ENCODE data around the gene SEC22C. TPM values are rescaled to one million over a fixed set of nuclear protein-coding genes. Genes with fewer than 3 reads are reported as not detected.

SEC22C gene
- total RNA-seq, 1 experiment from 2014 or later, result 38.1 TPM

GRCh38 chr3:42503957-42504333 lies 77.8 kb downstream of the SEC22C start:
- no peak for DNase-seq
- Histone ChIP-seq H4K20me1 (ENCODE audit: insufficient read depth) (no peaks in the 10 kb centered on the region), H3K79me2 (ENCODE audit: low read depth) (peaks cover 13% of the 10 kb centered on the region), H3K4me1 (replicated peaks; ENCODE audit: insufficient read depth) (peaks cover 35% of the 10 kb centered on the region), H3K27ac (no peak overlapping the region), H3K4me2 (peak overlapping the region; percentile 82), H3K9me3 (ENCODE audit: insufficient read depth, low read depth) (no peaks in the 10 kb centered on the region), H3K9me2 (ENCODE audit: insufficient read depth) (no peaks in the 10 kb centered on the region), H3K27me3 (ENCODE audit: insufficient read depth, low read depth) (no peaks in the 10 kb centered on the region), H3K36me3 (ENCODE audit: low read depth) (no peaks in the 10 kb centered on the region), H3F3A (ENCODE audit: insufficient read depth, low read depth) (peaks cover 15% of the 10 kb centered on the region), H3K4me3 (peak overlapping the region; percentile 64; the same call in 1 of the 2 replicates), H2AFZ (no peak overlapping the region)
- POLR2A ChIA-PET (ENCODE audit: unreplicated experiment), result no interaction called here
- CTCF ChIA-PET, result no interaction called here
- no TSS peak for BruUV-seq (replicated peaks)
- intact Hi-C loops (cut with micrococcal nuclease; ENCODE audit: unreplicated experiment), result no loop called here
- TF ChIP-seq EZH2 (IDR thresholded peaks at IDR 0.05; ENCODE audit: low read depth), result no peak
- TF ChIP-seq CTCF (conservative IDR thresholded peaks at IDR 0.05), result no peak

- 0 out of 2 replicates have a peak overlapping the region, but pooled peaks have one; percentile 58 for H2AFZ ChIP-seq
- TF ChIP-seq CTCF (conservative IDR thresholded peaks at IDR 0.05), result no peak
- TF ChIP-seq EZH2 (IDR thresholded peaks at IDR 0.05; ENCODE audit: low read depth), result no peak
- H4K20me1 ChIP-seq (ENCODE audit: insufficient read depth), result no peaks in the 10 kb centered on the region
- intact Hi-C loops (cut with micrococcal nuclease; ENCODE audit: unreplicated experiment), result no loop called here
- no peak for DNase-seq
- ChIA-PET POLR2A (ENCODE audit: unreplicated experiment) (no interaction called here), CTCF (no interaction called here)
- no peaks in the 10 kb centered on the region for H3K9me3 ChIP-seq (ENCODE audit: insufficient read depth, low read depth)
- no peaks in the 10 kb centered on the region for H3K9me2 ChIP-seq (ENCODE audit: insufficient read depth)
- H3K4me1 ChIP-seq (replicated peaks; ENCODE audit: insufficient read depth), result peaks cover 38% of the 10 kb centered on the region
- peaks cover 17% of the 10 kb centered on the region for H3F3A ChIP-seq (ENCODE audit: insufficient read depth, low read depth)
- H3K4me3 ChIP-seq, result peak overlapping the region; percentile 64
- peak overlapping the region; percentile 82 for H3K4me2 ChIP-seq
- TSS peak; percentile 38 for BruUV-seq (replicated peaks)
- H3K79me2 ChIP-seq (ENCODE audit: low read depth), result peaks cover 13% of the 10 kb centered on the region
- H3K36me3 ChIP-seq (ENCODE audit: low read depth), result no peaks in the 10 kb centered on the region
- H3K27me3 ChIP-seq (ENCODE audit: insufficient read depth, low read depth), result no peaks in the 10 kb centered on the region
- H3K27ac ChIP-seq, result no peak overlapping the region
These were observed 78.4 kb downstream of the SEC22C start for GRCh38 chr3:42503251-42503924.

- peaks cover 13% of the 10 kb centered on the region for H3K79me2 ChIP-seq (ENCODE audit: low read depth)
- H3K9me3 ChIP-seq (ENCODE audit: insufficient read depth, low read depth), result no peaks in the 10 kb centered on the region
- H3K27ac ChIP-seq, result no peak within 1 kb of the TSS
- intact Hi-C loops (cut with micrococcal nuclease; ENCODE audit: unreplicated experiment), result loop anchor here (1.0 kb wide), 3 partner anchors 12 to 38 kb away; no protein-coding TSS in a partner anchor
- H3F3A ChIP-seq (ENCODE audit: insufficient read depth, low read depth), result peaks cover 22% of the 10 kb centered on the region
- no peaks in the 10 kb centered on the region for H3K36me3 ChIP-seq (ENCODE audit: low read depth)
- peaks cover 38% of the 10 kb centered on the region for H3K4me1 ChIP-seq (replicated peaks; ENCODE audit: insufficient read depth)
- DNase-seq, result peak; percentile 77 to 96
- H3K27me3 ChIP-seq (ENCODE audit: insufficient read depth, low read depth), result no peaks in the 10 kb centered on the region
- no TSS peak for BruUV-seq (replicated peaks)
- no peak for TF ChIP-seq CTCF (conservative IDR thresholded peaks at IDR 0.05)
- no peak for TF ChIP-seq EZH2 (IDR thresholded peaks at IDR 0.05; ENCODE audit: low read depth)
- no peaks in the 10 kb centered on the region for H3K9me2 ChIP-seq (ENCODE audit: insufficient read depth)
- ChIA-PET CTCF (interaction anchor here (0.6 to 1.3 kb wide), 5 partner anchors 12 to 138 kb away, joined by 3 to 16 read pairs (median 6); no protein-coding TSS in a partner anchor), POLR2A (ENCODE audit: unreplicated experiment) (interaction anchor here (0.6 to 1.2 kb wide), 7 partner anchors 24 to 1495 kb away, joined by 3 to 30 read pairs (median 4); no protein-coding TSS in a partner anchor)
- peak within 1 kb of the TSS; percentile 64 for H3K4me3 ChIP-seq
- H4K20me1 ChIP-seq (ENCODE audit: insufficient read depth), result no peaks in the 10 kb centered on the region
- H2AFZ ChIP-seq, result 0 out of 2 replicates have a peak within 1 kb of the TSS, but pooled peaks have one; percentile 58
- peak within 1 kb of the TSS; percentile 82 for H3K4me2 ChIP-seq
These were observed 79.1 kb downstream of the SEC22C start, which contains the start of gene VIPR1 for GRCh38 chr3:42502429-42503250. Gene VIPR1 (plus strand): TSS chr3:42502643. CDS start chr3:42502736, 93 bp downstream.
